GM18499 (cell line): Measurements from ENCODE around the gene KIF5C.
A peak's percentile ranks its signal among the peaks of the same experiment; 100 is the strongest.

Experiments
- ATAC-seq: cut with Tn5 transposase; IDR thresholded peaks from one replicate; pipeline ENCODE4 v1.9.1; 2021; ENCODE audit warnings: moderate number of reproducible peaks; ENCODE audit not compliant: insufficient read depth, unreplicated experiment

KIF5C gene

DNA sequence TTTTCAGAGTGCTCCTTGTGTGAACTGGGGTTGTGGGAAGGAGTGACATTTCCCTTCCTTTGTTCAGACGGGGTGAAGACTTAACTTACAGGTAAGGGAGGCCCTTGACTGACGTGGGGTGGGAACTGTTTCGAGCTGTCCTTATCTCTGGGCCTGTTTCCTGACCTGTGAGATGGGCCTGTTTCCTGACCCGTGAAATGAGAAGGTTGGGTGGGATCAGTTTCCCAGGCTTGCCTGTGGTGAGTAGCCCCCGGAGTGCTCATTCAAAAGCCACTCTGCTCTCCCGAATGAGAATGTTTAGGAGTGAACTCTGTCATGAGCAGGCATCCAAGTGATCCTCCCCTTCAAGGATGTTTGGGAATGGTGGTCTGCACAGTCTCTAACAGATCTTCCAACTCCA, 159.4 kb downstream of the KIF5C start:
- no peak for ATAC-seq

DNA sequence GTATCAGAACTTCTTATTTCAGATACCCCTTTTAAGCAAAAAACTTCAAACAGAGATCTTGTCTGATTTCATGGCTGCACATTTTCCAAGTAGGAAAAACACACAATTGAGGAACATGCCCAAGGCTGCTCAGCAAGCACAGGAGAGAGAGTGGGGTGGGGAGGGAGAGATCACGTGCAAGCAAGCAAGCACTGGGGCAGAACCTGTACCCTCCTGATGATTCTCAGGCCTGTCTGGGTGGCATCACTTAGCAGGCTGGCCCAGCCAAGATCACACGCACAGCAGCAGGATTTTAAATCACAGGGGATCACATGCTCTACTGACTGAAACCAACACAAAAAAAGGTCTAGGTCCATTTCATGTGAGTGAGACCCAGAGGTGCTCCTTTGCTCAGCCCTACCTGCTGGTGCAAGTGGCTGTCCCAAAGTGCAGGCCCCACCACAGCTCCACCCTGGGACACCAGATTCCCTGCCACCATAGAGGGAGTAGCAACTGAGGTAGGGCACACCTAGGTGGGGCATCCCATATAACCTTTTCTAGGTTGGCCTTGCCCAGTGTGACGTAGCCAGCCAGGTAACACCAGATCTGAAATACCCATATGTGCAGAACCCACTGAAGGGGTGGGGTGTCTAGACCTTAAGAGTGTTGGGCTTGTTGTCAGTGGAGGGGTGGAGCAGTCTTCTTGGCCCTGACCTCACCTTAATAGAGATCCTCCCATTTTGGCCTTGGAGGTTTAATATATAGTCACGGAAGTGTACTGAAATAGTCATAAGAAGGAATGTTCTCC, 161.7 kb downstream of the KIF5C start:
- ATAC-seq = no peak

DNA sequence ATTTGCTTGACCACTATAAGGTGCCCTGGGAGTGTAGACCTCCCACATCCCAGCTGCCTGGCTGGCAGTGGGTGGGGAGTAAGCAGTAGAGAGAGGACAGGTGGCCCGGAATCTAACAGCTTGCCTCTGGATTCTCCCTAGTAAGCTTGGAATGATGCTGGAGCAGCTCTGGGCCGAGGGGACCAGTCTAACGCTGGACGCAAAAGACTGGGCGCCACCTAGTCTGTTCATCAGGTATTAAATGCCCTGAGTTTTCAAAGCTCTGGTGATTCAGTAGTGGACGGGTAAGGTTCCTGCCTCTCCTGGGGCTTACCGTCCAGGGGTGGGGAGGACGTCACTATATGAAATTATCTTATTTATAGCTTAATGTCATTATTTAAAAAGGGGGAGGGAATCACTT, 162.8 kb downstream of the KIF5C start:
- ATAC-seq = no peak

DNA sequence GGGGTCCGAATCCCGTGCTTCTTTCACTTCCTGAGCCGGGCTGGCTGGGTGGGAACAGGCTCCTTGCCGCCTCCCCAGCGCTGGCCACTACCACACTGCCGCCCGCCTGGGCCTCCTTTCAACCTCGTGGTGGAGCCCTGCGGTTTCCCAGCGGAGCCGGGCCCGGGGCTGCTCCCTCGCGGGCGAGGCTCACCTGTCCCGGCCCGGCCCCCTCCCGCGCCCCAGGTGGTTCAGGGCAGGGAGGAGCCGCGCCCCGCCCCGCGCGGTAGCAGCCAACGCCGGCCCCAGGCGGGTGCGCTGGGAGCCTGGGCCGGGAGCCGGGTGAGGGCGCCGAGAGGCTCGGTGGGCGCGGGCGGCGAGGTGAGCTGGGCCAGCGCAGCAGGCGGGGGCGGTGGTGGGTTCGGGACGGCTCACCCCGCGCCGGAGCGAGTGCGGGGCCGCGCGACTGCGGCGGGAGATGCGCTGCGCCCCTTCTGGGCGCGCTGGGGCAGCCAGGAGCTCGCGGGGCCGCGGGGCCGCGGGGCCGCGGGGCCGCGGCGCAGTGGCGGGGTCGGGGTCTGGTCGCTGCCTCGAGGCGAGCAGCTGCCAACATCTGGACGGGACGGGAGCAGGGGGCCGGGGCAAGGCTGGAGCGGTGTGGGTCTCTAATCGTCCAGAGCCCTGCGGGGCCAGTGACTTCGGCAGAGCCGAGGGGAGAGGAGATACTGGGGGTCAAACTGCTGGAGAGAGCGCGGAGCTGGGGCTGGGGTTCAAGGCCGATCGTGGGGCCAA, 163.6 kb downstream of the KIF5C start, which contains the start of gene LYPD6B:
TSS of gene LYPD6B (plus strand) at position 258 of the 771 bp plus-strand sequence. CDS start 92,250 bp downstream, outside the sequence.
- ATAC-seq = no peak

DNA sequence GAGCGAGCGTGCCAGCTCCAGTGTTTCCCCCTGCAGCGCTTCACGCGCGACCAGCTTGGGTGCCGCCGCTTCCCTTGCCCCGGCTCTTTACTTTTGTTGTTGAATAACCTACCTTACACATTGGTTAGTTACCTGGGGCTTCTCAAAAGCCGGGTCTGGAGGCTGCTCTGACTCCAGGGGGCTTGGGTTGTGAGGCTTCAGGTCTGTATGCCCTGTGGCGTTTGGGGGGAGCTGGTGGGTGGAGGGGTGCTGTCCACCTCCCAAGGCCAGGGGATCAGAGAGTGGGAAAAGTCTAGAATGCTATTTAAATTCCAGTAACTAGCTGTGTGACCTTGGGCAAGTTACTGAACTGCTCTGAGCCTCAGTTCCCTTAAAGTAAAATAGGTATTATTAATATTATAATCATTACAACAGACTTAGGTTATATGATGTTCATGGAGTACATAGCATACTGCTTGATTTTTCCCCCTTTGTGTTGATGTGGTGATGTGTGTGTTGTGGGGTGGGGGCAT, 164.2 kb downstream of the KIF5C start:
- no peak for ATAC-seq

DNA sequence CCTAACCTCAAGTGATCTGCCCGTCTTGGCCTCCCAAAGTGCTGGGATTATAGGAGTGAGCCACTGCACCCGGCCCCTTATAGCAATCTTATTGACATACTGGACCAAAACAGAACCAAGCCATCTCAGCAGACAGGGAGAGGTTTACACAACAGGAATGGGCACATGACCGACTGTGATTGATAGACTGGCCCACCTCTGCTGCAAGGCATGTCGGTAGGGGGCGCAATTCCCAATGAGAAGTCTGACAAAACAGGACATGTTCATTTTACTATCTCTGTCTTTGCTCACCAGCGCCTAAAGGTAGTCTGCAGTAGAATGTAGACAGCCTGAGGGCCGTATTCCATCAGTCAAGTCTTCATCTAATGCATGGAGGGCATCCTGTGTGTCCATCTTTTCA, 165.4 kb downstream of the KIF5C start:
- no peak for ATAC-seq

DNA sequence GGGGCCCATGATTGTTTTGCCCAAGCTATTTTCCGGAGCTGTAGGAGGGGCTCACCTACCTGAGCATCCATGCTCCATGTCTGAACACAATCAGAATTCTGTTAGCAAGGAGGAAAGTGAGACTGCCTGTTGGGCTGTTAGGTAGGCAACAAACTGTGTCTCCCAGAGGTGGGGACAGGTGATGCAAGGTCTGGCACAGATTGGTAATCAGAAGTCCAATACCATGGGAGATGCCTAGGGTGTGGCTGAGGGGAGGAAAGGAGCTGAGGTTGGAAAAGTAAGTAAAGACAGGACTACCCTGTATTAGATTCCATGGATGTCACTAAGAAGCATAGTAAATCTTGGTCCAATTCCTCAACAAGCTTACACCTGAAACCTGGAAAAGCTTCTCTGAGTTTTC, 166.5 kb downstream of the KIF5C start:
- no peak for ATAC-seq

DNA sequence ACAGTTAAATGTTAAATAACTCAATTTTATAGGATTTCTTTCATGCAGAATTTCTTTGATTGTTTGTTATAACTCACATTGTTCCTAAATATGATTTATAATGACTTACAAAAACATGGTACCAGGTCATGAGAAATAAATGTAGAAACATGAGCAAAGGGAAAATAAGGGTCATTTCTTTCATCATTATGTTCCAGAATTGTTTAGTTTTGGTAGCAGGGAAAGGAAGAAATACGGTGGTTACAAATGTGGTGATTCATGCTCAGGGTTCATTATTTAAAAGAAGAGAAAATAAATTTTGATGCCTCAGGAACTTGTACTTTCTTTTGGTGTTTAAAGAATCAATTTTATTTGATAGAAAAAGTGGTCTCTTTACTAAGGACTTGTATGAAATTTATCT, 167.9 kb downstream of the KIF5C start:
- ATAC-seq = no peak

DNA sequence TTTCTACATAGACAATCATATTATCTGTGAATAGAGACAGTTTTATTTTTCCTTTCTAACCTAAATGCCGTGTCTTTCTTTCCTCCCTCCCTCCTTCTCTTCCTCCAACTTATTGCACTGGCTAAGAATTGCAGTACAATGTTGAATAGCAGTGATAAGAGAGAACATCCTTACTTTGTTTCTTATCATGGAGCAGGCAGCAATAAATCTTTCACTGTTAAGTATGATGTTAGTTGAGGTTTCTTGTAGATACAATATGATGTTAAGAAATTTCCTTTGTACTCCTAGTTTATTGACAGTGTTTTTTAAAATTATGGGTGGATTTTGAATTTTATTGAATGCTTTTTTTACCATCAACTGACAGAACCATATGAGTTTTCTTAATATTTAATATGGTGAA, 169.5 kb downstream of the KIF5C start:
- ATAC-seq = no peak

DNA sequence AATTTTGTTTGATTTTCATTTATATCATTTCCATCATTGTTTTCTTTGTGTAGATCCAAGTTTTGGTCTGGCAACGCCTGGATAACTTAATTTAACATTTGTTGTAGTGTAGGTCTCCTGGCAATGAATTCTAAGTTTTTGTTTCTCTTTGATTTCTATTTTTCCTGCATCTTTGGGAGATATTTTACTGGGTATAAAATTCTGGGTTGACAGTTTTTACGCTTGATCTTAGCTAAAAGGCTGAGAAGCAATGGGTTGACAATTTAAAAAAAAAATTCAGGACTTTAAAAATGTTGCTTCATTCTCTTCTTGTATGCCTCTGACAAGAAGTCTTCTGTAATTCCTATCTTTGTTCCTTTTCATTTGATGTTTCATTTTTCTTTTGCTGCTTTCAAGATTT, 172.1 kb downstream of the KIF5C start:
- ATAC-seq = no peak

DNA sequence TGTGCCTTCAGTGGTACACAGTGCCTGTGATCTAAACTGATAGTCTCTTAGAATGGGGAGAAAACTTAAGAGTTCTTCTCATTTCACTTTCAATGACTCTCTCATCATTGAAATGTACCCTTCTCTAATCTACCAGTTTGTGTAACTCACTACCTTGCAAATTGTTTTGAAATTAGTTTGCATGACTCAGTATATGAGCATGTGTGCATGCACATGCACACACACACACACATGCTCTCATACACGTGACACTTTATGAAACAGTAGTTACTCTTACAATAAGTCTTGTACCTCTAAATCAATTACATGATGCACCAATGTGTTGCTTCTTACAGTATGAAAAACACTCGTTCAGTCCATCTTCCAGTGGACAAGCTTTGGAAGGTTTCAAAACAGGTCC, 174.1 kb downstream of the KIF5C start:
- ATAC-seq = no peak

DNA sequence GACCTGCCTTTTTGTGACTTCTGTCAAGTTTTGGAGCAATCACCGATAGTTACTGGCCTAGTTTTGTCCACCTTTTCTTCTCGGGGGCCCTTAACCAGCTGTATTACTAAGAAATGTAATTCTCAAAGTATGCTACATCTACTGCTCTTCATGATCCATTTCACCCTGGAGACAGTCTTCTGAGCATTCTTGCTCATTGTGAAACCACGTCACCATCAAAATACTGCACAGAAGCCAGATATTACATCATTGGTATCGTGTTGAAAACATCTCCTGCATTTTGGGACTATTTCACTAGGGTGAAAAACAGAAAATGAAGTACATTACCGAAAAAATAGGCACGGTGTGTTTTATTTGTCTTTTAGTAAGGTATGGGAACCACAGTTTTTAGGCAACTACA, 175.2 kb downstream of the KIF5C start:
- ATAC-seq = peak; percentile 86

DNA sequence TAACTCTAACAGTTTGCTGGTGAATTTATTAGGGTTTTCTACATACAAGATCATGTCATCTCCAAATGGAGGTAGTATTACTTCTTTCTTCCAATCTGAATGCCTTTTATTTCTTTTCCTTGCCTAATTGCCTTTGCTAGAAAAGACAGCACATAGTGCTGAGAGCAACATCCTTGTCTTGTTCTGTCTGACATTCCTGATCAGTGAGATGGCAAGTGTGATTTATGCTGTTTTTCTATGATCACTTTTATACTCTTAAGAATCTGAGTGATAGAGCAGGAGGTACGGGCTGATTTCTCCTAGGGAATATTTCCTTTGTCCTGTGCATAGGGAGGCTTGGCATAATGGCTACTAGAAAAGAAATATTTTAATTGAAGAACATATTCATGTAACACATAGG, 180.7 kb downstream of the KIF5C start:
- no peak for ATAC-seq

DNA sequence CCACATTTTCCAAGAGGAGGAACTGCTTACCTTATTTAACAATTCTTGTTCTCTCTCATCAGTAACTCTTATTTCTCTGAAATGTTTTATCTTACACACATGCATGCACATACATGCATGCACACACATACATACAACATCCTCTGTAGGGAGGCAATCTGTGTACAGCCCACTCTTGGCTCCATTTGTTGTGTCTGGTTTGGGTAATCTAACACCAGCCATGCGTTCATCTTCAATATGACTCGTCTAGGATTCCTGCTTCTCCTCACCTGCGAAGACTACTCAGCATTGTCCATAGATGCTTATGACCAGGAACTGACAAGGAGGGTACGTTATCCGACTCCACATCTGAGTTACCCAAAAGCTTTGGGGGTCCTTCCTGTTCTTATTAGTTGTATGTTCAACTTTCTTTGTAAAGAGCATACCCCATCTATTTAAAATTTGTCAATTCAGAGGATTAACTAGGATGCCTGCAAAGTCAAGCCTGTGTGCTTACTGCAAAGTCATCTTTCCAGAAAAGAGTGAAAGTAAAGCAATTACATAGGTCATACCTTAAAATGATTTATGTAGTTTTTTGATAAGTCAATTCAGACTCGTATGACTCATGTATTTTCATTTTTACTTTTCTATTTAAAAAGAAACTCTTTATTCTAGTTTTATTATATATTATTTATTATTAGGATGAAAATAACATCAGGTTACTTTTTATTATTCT, 181.7 kb downstream of the KIF5C start:
- ATAC-seq = no peak

DNA sequence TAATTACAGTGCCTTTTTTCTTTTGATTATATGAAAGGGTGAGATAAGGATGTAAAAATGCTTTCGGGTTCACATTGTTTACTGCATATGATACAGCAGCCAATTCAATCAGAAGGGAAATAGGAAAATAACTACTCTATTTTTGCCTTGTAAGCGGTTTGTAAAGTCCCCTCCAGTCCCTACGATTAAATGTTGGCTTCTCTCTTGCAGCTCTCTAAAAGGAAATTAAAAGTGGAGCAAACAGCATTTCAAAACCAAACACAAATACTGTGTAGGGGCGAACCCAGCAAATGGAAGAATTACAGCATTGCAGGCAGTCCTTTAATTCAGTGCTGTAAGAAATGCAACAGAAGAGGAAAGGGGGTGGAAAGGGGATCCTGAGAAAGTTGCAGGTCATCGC, 182.4 kb downstream of the KIF5C start:
- ATAC-seq = no peak

DNA sequence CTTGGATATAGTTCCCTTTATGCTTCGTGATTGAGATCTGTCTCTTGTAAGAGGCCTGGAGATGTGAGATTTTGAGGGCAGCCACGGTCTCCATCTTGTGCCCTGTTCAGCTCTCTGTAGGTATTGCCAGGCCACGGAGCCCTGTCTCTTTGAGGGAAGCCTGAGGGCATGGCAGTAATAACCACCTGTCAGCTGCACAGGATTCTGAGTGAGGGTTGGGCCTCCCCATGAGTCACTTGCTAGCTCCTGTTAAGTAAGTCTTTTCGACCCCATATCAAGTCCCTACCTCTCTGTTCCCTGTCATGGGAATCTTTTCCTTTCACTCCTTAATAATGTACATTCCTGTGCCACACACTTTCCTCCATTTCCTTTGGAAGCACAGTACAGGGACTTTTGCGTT, 183.9 kb downstream of the KIF5C start:
- ATAC-seq = no peak

DNA sequence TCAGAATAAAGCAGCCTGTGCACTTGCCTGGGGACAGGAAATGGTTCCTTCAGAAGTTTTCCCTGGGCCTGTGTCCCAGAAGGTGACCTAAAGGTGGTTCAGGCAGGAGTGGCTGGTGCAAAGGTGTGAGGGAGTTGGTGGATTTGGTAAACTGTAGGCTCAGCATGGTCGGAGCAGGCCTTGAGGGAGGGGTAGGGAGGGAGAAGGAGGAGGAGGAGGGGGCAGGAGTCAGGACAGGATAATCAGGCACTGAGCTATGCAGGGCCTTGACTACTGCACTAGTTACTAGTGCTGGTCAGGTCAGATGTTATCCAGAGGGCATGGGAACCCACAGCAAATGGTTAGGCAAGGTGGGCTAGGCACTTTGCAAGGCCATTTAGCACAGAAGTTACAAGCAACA, 184.8 kb downstream of the KIF5C start:
- no peak for ATAC-seq

DNA sequence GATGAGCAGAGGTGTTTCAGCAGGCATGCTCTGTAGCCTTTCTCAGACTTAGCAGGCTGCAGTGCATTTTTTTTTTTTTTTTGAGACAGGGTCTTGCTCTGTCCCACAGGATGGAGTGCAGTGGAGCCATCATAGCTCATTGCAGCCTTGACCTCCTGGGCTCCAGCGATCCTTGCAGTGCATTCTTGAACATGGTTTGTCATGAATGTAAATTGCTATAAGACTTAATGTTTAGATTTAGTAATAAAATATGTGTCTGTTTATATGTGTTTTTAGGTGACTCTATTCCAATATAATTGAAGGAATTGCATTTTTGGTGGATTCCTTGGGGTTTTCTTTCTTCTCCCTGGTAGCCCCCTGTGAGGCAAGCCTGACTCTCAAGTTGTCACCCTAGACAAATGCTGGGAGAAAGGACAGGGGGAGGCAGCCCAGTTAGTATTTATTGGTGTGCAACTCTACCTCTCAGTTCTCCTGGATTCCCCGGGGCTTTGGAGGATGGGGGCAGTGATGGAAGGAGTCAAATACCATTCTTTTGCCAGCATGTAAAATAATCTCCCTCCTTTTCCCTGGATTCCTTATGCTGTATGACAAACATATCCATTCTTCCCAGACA, 186.2 kb downstream of the KIF5C start:
- no peak for ATAC-seq

DNA sequence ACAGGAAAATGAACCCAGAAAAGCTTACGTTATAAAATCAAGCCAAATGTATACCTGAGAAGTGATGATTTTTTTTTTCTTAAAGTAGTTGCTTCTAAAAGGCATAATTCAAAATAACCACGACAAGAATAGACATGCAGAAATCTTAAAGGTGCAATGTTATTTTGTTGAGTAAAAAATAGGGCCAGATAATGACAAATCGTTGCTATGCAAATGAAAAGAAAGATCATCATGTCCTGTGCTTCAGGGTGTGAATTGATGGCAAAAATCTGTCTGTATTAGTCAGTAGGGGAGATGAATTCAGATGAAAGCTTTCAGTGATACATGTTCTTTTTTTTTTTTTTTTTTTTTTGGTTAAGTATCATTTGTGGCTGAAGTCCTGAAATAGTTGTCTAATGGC, 187.5 kb downstream of the KIF5C start:
- ATAC-seq = no peak

DNA sequence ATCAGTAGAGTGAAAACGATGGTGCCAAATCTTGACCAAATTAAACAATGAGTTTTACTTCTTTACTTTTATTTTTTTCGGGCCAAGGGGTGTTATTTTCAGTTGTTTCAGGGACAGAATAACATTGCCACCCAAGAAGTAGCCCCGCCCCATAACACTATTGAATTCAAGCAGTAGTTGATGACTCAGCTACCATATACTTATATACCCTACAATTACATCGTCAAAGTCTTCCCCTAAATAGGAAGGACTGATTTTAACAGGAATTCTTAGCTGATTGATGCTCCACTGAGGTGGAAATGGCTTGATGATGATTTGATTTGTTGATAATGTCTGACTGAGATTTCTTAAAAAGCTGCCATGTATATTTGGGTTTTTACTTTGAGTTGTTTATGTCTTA, 188.2 kb downstream of the KIF5C start:
- no peak for ATAC-seq
